ENCODE measurements around the gene PIGZ. TPM values are rescaled to one million over a fixed set of nuclear protein-coding genes. Genes with fewer than 3 reads are reported as not detected.

The PIGZ gene
- total RNA-seq, 1 donor from 2014 or later: 0.88 TPM

DNA sequence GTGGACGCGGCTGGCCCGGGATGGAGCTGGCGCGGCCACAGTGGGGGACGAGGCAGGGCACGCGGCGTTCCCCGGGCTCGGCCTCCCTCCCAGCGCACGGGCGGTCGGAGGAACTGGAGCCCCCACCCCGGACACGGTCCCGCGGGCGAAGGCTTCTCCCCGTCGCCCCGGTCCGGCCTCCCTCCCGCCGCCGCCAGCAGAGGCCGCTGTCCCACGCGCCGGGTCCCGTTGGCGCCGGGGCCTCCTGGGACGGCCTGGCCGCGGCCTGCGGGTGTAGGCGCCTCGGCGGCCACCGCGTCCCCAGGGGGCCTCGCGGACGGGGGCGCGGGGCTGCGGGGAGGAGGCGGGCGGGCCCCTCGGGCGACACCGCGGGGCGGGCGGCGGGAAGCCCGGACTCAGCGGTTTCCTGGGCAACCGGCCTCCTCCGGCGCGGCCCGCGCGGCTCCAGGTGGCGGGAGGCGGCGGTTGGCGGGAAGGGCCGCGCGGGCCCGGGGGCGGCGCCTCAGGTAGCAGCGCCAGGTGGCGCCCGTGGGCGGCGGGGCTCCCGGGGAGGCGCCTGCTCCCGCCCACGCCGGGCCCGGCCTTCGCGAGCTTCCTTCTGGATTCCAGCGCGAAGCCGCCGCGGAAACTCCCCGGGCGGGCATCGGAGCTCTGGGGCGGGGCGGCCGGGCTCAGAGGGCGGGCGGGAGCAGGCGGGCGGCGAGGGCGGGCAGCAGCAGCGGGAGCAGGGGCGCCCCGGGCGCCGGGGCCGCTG is 34.2 kb upstream of the PIGZ start:
- TF ChIP-seq, protein P1, sequence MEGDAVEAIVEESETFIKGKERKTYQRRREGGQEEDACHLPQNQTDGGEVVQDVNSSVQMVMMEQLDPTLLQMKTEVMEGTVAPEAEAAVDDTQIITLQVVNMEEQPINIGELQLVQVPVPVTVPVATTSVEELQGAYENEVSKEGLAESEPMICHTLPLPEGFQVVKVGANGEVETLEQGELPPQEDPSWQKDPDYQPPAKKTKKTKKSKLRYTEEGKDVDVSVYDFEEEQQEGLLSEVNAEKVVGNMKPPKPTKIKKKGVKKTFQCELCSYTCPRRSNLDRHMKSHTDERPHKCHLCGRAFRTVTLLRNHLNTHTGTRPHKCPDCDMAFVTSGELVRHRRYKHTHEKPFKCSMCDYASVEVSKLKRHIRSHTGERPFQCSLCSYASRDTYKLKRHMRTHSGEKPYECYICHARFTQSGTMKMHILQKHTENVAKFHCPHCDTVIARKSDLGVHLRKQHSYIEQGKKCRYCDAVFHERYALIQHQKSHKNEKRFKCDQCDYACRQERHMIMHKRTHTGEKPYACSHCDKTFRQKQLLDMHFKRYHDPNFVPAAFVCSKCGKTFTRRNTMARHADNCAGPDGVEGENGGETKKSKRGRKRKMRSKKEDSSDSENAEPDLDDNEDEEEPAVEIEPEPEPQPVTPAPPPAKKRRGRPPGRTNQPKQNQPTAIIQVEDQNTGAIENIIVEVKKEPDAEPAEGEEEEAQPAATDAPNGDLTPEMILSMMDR (IDR thresholded peaks at IDR 0.05; ENCODE audit: insufficient read depth, low read length, poor library complexity, severe bottlenecking): no peak
- Histone ChIP-seq H3K27me3 (ENCODE audit: control insufficient read depth, insufficient read depth, low read length) (no peaks in the 10 kb centered on the region), H3K36me3 (ENCODE audit: control insufficient read depth, insufficient read depth, low read length) (no peaks in the 10 kb centered on the region), H3K4me3 (ENCODE audit: low read depth, low read length) (peak overlapping the region; percentile 57)
- DNase-seq (ENCODE audit: low read depth): peak; percentile 28

DNA sequence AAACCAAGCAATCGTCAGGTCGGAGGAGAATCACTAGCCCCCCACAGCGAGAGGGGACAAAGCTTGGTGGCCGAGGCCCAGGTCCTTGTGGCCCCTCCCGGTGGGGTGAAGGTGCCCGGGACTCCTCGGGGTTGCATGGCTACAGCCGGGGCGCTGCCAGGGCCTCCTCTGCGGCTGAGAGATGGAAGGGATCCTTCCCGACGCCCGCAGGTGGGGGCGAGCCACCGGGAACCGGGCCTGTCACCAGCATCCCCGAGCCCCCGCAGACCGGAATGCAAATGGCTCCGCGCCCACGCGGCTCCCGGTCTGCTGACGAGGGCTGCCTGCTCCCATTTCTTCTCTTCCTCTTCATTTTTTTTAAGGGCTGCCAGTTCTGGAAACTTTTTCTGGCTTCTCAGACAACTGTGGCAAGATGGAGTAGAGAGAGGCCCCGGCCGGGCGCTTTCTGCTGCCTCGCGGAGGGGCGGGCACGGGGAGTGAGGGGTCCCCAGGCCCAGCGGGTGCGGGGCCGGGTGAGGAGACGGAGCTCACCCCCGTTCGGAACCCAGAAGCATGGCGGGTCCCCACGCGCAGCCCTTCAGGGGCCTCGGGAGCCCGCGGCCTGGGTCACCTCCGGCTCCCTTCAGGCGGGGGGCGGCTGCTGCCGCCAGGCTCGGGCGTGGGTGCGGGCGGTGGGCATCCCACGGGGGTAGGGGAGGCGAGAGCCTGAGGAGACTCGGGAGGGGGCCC is 33.5 kb upstream of the PIGZ start:
- Histone ChIP-seq H3K36me3 (ENCODE audit: control insufficient read depth, insufficient read depth, low read length) (no peaks in the 10 kb centered on the region), H3K27me3 (ENCODE audit: control insufficient read depth, insufficient read depth, low read length) (no peaks in the 10 kb centered on the region), H3K4me3 (ENCODE audit: low read depth, low read length) (peak overlapping the region; percentile 45)
- TF ChIP-seq, protein P1 (IDR thresholded peaks at IDR 0.05; ENCODE audit: insufficient read depth, low read length, poor library complexity, severe bottlenecking): no peak
- no peak for DNase-seq (ENCODE audit: low read depth)

DNA sequence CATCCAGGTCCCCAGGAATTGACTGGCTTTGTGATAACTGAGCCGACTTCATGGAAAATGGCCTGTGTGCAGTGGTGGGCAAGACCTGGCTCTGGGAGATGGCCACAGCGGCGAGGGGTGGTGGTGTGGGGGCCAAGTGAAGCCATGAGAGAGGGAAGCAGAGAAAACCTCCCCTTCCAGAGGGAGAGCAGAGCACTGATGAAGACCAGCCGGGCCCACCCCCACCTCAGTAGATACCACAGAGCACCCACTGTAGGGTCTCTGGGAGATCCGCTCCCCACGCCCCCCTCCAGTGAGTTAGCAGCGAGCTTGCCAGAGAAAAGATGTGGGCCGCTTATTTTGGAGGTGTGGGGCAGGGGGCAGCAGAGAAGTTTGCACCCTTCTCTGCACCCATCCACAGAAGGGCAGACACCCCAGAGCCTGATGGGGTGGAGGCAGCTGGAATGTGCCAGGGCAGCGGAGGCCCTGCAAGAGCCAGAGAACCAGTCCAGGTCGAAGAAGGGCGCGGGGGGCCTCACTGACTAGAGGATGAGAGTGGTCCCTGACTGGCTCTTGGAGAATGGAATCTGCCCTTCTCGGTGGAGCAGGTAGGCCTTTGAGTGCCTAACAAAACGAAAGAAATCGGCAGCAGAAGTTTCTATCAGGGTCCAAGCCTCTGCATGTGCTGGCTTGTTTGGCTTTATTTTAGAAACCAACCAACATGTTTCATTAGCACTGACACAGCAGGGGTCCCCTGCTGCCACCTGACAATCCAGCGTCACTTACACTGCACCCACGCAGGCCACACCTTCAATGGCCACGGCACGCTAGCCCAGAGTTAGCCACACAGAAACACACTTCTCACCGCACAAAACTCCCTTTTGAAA is 32.7 kb upstream of the PIGZ start:
- H3K36me3 ChIP-seq (ENCODE audit: control insufficient read depth, insufficient read depth, low read length): no peaks in the 10 kb centered on the region
- H3K27me3 ChIP-seq (ENCODE audit: control insufficient read depth, insufficient read depth, low read length): no peaks in the 10 kb centered on the region
- TF ChIP-seq, protein P1 (IDR thresholded peaks at IDR 0.05; ENCODE audit: insufficient read depth, low read length, poor library complexity, severe bottlenecking): no peak
- DNase-seq (ENCODE audit: low read depth): no peak
- H3K4me3 ChIP-seq (ENCODE audit: low read depth, low read length): no peak overlapping the region

DNA sequence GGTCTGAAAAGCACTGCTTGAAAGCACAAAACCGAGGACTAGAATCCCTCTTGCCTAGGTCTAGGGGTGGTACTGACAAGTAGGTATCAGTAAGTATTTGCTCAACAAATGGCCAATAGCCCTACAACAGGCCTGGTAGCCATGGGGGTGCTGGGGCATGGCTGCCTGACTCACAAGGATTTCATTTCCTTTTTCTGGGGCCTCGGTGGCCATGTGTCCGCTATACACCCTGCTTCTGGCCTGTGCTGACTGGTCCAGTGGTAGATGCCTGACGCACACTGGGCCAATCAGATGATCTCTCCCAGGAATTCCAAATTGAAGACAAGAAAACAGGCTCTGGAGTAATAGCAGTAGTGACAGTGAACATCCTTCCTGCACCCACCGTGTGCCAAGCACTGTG is 31.6 kb upstream of the PIGZ start:
- no peaks in the 10 kb centered on the region for H3K27me3 ChIP-seq (ENCODE audit: control insufficient read depth, insufficient read depth, low read length)
- H3K36me3 ChIP-seq (ENCODE audit: control insufficient read depth, insufficient read depth, low read length): no peaks in the 10 kb centered on the region
- TF ChIP-seq, protein P1 (IDR thresholded peaks at IDR 0.05; ENCODE audit: insufficient read depth, low read length, poor library complexity, severe bottlenecking): no peak
- H3K4me3 ChIP-seq (ENCODE audit: low read depth, low read length): no peak overlapping the region
- DNase-seq (ENCODE audit: low read depth): no peak

DNA sequence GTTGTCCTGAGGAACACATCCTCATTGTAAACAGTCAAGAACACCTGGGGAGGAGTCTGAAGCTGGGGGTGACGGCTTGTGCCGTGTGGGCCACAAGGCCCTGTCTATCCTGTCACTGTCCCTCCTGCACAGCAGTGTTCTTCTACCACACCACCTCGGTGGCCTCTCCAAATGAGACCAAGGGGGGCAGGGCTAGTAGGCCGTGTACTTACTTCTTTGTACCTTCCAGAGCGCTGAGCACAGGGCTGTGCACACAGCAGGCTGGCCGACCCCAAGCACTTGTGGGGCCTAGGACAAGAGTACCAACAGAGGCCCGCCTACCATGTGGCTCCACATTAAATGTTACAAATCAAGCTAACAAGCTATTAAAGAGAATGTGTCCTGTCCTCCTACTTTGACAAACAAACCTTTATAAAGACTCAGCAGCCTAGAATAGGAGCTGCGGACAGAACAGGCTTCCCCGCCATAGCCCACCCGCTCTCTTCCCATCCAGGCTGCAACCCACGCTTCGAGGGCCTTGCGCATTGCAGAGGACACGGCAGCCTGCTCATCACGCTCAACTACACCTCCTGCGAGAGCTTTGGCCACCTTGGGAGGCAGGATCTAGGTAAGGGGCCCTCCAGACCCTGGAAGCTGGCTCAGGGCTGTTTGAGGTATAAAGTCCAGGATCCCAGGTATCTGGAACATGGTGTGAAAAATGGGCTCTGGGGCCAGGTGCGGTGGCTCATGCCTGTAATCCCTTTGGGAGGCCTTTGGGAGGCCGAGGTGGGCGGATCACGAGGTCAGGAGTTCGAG is 30.5 kb upstream of the PIGZ start:
- Histone ChIP-seq H3K27me3 (ENCODE audit: control insufficient read depth, insufficient read depth, low read length) (no peaks in the 10 kb centered on the region), H3K4me3 (ENCODE audit: low read depth, low read length) (no peak overlapping the region), H3K36me3 (ENCODE audit: control insufficient read depth, insufficient read depth, low read length) (no peaks in the 10 kb centered on the region)
- TF ChIP-seq, protein P1 (IDR thresholded peaks at IDR 0.05; ENCODE audit: insufficient read depth, low read length, poor library complexity, severe bottlenecking): no peak
- DNase-seq (ENCODE audit: low read depth): no peak
